GM18861 (cell line): ENCODE measurements around the gene SLC35F3.
"Not testable (repeated sequence)": the region's sequence is repeated elsewhere in the genome, so short reads cannot be mapped to it uniquely, and the experiment has no call there.

ENCODE experiments used
- ATAC-seq: cut with Tn5 transposase; IDR thresholded peaks from one replicate; pipeline ENCODE4 v1.9.1; 2021; ENCODE audit not compliant: unreplicated experiment

SLC35F3 gene

DNA sequence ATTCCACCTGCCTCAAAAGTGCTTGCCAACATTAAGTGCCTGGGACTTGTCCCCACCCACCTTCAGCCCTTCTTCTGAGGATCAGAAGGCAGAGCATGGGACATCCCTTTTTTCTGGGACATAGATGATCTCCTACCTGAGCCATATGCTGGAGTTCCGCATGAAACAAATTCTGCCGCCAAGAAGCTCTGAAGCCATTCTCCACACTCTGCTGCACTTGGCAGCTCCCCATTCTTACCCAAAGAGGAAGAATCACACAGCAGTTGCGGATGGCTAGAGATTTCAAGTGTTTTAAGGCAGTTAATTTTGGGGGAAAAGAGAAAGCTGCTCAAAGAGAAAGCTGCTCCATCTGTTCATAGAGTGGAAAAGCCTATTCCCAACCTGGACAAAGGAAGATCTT, 271.5 kb downstream of the SLC35F3 start:
- no peak for ATAC-seq

- not testable (repeated sequence) for ATAC-seq
Observed at GRCh38 chr1:234176847-234177246, 272.4 kb downstream of the SLC35F3 start.

DNA sequence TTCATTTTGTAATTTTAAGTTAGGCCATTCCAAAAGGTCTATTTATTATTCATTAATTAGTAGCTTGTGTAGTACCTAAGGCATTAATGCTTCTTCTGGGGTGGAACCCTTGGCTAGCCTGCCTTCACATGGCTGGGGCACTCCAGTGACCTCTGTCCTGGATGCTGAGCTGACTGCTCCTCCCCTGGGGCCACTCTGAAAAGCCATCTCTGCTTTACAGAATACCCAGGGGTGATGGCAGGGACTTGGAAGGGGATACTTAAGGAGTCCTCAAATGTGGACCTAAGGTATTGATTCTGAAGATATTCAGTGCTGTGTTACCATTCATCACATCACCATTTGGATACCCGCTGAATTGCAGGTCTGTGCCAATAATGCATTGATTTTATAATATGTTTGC, 281.0 kb downstream of the SLC35F3 start:
- no peak for ATAC-seq

DNA sequence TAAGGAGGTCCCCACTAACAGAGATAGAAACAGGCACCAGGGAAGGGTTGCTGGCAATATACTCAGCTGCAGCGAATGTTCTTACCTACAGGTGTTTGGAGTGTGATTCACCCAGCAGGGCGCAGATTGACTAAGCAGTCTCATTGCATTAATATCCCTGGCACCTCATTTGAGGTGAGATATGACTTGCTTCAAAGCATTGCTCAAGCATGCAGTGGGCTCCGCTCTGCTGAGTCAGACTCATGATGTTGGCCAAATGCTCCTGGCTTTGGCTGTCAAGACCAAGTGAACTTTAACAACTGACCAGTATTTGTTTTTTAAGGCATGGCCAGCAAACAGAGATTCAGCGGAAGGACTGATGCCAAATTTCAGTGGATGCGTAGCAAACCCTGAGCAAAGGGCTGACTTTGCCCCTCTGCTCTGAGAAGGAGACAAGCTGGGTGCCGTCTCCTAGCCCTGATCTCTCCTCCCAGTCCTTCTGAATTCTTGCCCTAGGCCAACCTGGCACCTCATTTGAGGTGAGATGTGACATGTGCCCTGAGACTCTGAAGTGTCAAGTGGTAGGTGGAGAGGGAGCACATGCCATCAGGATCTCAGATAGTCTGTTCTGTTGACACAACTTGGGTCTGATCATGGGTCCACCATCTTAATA, 281.7 kb downstream of the SLC35F3 start:
- ATAC-seq, result no peak

- no peak for ATAC-seq
Observed at GRCh38 chr1:234188454-234188792, 283.9 kb downstream of the SLC35F3 start.

DNA sequence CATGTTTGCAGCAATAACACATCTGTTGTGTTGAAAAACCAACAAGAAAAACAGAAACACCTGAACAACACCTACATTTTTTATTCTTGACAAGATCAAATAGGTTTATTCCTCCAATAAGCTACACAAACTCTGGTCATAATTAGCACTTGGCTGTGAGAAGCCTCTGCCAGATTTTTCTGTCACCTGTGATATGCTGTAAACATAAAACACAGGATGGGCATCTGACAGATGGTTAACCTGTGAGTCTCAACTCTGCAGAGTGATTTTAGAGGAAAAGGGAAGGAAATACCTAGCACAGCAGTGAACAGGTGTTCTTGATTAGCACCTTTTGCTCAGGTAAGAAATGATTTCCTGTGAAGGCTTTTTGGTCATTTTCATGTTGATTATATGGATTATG, 293.4 kb downstream of the SLC35F3 start:
- no peak for ATAC-seq

DNA sequence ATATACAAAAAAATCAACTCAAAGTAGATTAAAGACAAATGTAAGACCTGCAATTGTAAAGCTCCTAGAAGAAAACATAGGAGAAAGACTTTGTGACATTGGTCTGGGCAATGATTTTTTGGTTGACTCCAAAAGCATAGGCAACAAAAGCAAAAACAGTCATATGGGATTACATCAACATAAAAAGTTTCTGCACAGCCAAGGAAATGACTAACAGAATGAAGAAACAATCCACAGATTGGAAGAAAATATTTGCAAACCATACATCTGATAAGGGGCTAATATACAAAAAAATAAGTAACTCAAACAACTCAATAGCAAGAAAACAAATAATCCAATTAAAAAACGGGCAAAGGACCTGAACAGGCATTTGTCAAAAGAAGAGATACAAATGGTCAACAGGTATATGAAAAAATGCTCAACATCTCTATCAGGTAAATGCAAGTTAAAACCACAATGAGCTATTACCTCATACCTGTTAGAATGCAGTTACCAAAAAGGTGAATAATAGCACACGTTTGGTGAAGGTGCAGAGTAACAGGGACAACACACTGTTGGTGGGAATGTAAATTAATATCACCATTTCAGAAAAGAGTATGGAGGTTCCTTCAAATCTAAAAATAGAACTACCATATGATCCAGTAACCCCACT, 295.1 kb downstream of the SLC35F3 start:
- ATAC-seq, result no peak

GRCh38 chr1:234200566-234200965, 296.1 kb downstream of the SLC35F3 start:
- no peak for ATAC-seq

DNA sequence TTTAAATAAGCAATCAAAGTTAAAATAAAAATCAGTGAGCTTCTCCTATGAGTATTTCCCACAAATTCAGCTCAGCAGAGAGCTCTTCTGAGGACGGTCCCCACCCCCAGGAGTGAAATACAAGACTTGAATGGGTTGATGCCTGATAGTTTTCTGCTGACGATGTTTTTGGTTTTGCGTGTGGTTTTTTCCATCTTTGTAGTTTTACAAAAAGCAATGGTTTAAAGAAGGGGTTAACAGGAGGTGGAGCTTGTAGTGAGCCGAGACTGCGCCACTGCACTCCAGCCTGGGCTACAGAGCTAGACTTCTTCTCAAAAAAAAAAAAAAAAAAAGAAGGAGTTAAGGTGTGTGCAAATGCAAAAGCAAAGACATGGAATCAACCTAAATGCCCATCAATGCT, 297.1 kb downstream of the SLC35F3 start:
- ATAC-seq, result no peak

DNA sequence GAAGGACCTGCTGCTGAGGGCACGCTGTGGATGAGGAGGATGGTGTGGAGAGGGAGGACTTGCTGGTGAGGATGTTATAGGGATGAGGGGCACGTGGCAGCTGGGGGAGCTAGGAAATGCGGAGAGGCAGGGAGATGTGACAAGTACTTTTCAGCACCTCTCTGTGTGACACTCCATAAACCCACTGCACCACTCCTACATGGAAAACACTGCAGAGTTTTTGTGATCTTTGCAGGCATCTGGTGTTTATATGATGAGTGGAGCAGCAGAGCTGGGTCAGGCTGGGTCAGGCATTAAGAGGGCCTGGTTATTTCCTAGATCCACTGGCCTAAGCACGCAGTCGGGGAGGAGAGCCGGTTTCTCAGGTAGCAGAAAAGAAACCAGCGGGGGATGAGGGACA, 301.5 kb downstream of the SLC35F3 start:
- no peak for ATAC-seq

DNA sequence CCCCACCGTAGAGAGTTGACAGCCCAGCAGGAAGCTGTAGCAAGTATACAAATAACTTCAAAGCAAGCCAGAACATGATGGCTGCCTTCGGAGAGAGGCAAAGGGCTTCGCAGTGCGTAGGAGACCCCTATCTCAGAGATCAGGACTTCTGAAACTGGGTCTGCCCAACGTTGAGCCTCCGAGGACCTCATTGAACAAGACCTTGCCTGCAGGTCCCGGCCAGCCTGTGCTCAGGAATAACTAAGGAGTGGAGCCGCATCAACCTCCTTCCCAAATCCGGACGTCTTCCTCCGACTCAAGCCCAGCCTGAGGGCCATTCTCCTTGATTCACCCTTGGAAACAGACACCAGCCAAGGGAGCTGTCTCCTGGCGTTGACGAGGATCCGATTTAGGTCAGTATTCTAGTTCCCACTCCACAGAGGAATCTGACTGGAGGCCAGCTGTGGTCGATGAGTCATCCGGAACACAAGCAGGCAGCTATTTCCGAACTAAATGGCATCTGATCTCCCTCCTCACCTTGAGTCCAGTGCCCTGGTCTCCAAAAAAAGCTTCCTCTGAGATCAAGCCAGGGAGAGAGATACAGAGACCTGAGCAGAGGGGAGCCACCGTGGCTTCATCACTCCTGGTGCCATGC, 302.3 kb downstream of the SLC35F3 start:
- no peak for ATAC-seq

DNA sequence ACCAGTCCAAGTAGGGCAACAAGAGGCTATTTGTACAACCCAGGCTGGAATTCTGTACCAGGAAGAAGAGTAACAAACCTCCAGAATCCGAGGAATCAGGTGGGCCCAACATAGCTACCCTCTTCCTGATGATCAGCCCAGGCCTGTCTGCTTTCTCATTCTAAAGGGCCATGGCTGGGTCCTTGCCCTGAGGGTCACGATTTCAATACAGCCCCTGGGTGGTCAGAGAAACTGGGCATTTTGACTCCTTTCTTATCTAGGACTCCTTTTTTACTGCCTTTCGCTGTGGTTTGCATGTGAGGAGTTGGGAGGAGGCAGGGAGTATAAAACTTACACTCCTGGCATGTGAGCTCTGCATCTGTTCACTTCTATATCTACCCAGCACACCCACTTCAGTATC, 303.9 kb downstream of the SLC35F3 start:
- no peak for ATAC-seq

GRCh38 chr1:234208791-234209190, 304.3 kb downstream of the SLC35F3 start:
- ATAC-seq, result no peak

GRCh38 chr1:234210429-234210828, 306.0 kb downstream of the SLC35F3 start:
- not testable (repeated sequence) for ATAC-seq

- ATAC-seq, result not testable (repeated sequence)
Observed at GRCh38 chr1:234211855-234212254, 307.4 kb downstream of the SLC35F3 start.

DNA sequence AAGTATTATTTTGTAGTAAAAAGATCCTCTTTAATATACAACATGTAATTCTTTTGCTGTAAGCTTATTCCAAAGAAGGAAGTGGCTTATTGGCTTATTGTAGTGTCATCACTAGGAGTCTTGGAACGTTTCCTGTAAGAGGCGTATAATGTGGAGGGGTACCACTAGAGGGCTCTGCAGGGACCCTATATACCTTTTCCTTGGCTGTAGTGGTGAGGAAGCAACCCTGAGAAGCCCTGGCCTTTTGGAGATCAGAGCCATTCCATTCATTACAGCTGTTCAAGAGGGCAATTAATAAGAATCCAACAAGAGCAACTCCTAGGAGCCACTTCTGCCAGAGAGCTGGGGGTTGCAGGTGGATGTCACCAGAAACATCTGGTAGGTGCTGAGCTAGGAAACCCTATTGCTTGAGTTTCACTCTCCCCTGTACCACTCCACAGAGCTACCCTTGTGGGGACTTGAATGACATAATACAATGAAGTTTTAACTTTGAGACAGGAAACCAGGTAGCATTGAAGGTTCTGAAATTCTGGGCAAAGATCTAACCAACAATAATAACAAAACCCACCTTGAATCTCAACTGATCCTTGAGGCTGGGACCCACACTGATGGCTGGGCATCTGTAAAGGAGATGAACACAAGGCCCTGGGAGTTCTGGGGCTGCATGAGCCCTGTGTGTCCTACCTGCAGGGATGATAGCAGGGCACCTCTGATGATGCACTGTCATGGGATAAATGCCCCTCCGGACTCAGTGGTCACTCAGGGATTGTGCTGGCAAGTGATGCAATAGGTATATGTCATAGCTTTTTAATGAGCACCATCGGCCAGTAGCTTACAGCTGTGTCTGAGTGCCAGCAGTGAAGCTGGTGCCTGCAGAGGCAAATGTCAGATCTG, 308.5 kb downstream of the SLC35F3 start:
- ATAC-seq, result no peak

DNA sequence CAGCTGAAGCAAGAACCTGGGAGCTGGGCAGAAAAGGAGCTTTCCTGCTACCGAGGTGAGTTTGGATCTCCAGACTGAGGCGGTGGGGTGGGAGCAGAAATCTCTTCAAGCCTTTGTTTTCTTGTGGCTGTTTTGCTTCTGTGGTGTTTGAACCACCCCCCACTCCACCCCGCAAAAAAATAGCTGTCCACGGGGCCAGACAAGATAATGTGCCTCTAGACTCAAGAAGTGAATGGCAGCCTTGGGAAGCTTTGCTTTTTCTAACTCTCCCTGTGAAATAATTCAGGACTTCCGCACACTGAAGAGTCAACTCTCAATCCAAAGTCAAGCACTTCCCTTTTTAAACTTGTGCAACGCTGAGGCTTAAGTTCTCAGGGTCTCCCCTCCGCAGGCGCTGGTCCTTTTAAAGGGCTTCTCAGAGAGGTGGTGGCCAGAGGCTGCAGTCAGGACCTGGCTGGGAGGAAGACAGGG, 309.2 kb downstream of the SLC35F3 start:
- ATAC-seq, result no peak

- ATAC-seq, result peak; percentile 33
Observed at GRCh38 chr1:234214129-234214910, 309.8 kb downstream of the SLC35F3 start.

- no peak for ATAC-seq
Observed at GRCh38 chr1:234214911-234215892, 310.7 kb downstream of the SLC35F3 start.
